ENCODE measurements around the gene PIH1D1. TPM values are rescaled to one million over a fixed set of nuclear protein-coding genes. Genes with fewer than 3 reads are reported as not detected.
"Not testable (repeated sequence)": the region's sequence is repeated elsewhere in the genome, so short reads cannot be mapped to it uniquely, and the experiment has no call there.

The PIH1D1 gene
- total and polyA plus RNA-seq, 7 experiments from 2014 or later: 62.7 to 183 (median 147) TPM

- ChIA-PET POLR2A (interaction anchor here (0.8 to 15.5 kb wide), 4 partner anchors 18 to 73 kb away, joined by 3 to 226 read pairs (median 3); partner anchors contain the start of gene FLT3LG), CTCF (interaction anchor here (1.4 to 12.2 kb wide), 2 partner anchors 24 to 56 kb away, joined by 3 to 83 read pairs; partner anchors contain the start of gene FLT3LG)
- H3K9me3 ChIP-seq (ENCODE audit: control insufficient read depth in 2 of 3, low read length in 3 of 3): no peaks in the 10 kb centered on the region
- Mint-ChIP-seq H3K9me3 (no peaks in the 10 kb centered on the region), H3K4me1 (peaks cover 38 to 60% (median 44%) of the 10 kb centered on the region in 7 donors), H3K27ac (peak overlapping the region in 4 of 9 donors; percentile 20 to 97 (median 66)), H3K36me3 (peaks cover 8 to 36% (median 12%) of the 10 kb centered on the region in 5 donors), H3K27me3 (peaks cover 0 to 10% (median 0%) of the 10 kb centered on the region in 5 donors), H3K4me3 (peak overlapping the region in 1 of 10 donors; percentile 100)
- H3K27me3 ChIP-seq (ENCODE audit: control insufficient read depth in 2 of 2, insufficient read depth in 2 of 2, low read length in 2 of 2): no peaks in the 10 kb centered on the region
- H3K27ac ChIP-seq (ENCODE audit: low read depth, low read length): no peak overlapping the region
- H3K4me3 ChIP-seq (ENCODE audit: low read length): no peak overlapping the region
- peaks cover 13 to 20% of the 10 kb centered on the region in 2 donors for H3K4me1 ChIP-seq (ENCODE audit: control insufficient read depth in 2 of 2, insufficient read depth in 2 of 2, low read length in 2 of 2)
- intact Hi-C loops (cut with micrococcal nuclease): loop anchor here in 1 of 2 donors (10.0 kb wide), 2 partner anchors 223 to 303 kb away; no protein-coding TSS in a partner anchor
- ATAC-seq: no peak
- DNase-seq: no peak
- peaks cover 0 to 40% (median 4%) of the 10 kb centered on the region in 3 experiments for H3K36me3 ChIP-seq (ENCODE audit: control insufficient read depth in 2 of 3, insufficient read depth in 3 of 3, low read length in 3 of 3)
These were observed 3.9 kb downstream of the PIH1D1 start for GRCh38 chr19:49447485-49448431.

GRCh38 chr19:49445997-49446396 lies 5.6 kb downstream of the PIH1D1 start:
- Histone ChIP-seq H3K36me3 (ENCODE audit: control insufficient read depth in 2 of 3, insufficient read depth in 3 of 3, low read length in 3 of 3) (peaks cover 0 to 37% (median 4%) of the 10 kb centered on the region in 3 experiments), H3K4me3 (ENCODE audit: low read length) (no peak overlapping the region), H3K27me3 (ENCODE audit: control insufficient read depth in 2 of 2, insufficient read depth in 2 of 2, low read length in 2 of 2) (peaks cover 7 to 9% of the 10 kb centered on the region in 2 donors), H3K4me1 (ENCODE audit: control insufficient read depth in 2 of 2, insufficient read depth in 2 of 2, low read length in 2 of 2) (peaks cover 21 to 22% of the 10 kb centered on the region in 2 donors), H3K9me3 (ENCODE audit: control insufficient read depth in 2 of 3, low read length in 3 of 3) (no peaks in the 10 kb centered on the region), H3K27ac (ENCODE audit: low read depth, low read length) (no peak overlapping the region)
- ChIA-PET CTCF (interaction anchor here (0.6 to 3.2 kb wide), 8 partner anchors 24 to 69 kb away, joined by 3 to 24 read pairs (median 4); no protein-coding TSS in a partner anchor), POLR2A (interaction anchor here (0.8 to 15.5 kb wide), 2 partner anchors 10 to 25 kb away, joined by 4 to 226 read pairs; partner anchors contain the start of gene FLT3LG)
- Mint-ChIP-seq H3K36me3 (peaks cover 4 to 31% (median 7%) of the 10 kb centered on the region in 5 donors), H3K4me3 (no peak overlapping the region), H3K27ac (peak overlapping the region in 4 of 9 donors; percentile 41 to 82 (median 72)), H3K9me3 (peaks cover 0 to 2% (median 0%) of the 10 kb centered on the region in 11 donors), H3K4me1 (peaks cover 40 to 64% (median 46%) of the 10 kb centered on the region in 7 donors), H3K27me3 (peaks cover 11 to 24% (median 14%) of the 10 kb centered on the region in 5 donors)
- intact Hi-C loops (cut with micrococcal nuclease): loop anchor here in 1 of 2 donors (10.0 kb wide), 2 partner anchors 221 to 301 kb away; no protein-coding TSS in a partner anchor
- DNase-seq: no peak
- ATAC-seq: no peak

- ChIA-PET POLR2A (interaction anchor here (0.6 to 1.3 kb wide), 8 partner anchors 25 to 1670 kb away, joined by 3 to 9 read pairs (median 4); no protein-coding TSS in a partner anchor), CTCF (interaction anchor here (0.6 to 3.2 kb wide), 12 partner anchors 12 to 230 kb away, joined by 3 to 24 read pairs (median 4); no protein-coding TSS in a partner anchor)
- not testable (repeated sequence) for ATAC-seq; H3K27ac ChIP-seq (ENCODE audit: low read depth, low read length); H3K9me3 Mint-ChIP-seq; DNase-seq; H3K4me3 ChIP-seq (ENCODE audit: low read length); H3K9me3 ChIP-seq (ENCODE audit: control insufficient read depth in 2 of 3, low read length in 3 of 3)
- H3K27me3 ChIP-seq (ENCODE audit: control insufficient read depth in 2 of 2, insufficient read depth in 2 of 2, low read length in 2 of 2): peaks cover 20 to 26% of the 10 kb centered on the region in 2 donors
- intact Hi-C loops (cut with micrococcal nuclease): loop anchor here (5.0 to 10.0 kb wide), 3 partner anchors 37 to 299 kb away; no protein-coding TSS in a partner anchor
- H3K4me1 ChIP-seq (ENCODE audit: control insufficient read depth in 2 of 2, insufficient read depth in 2 of 2, low read length in 2 of 2): peaks cover 12 to 15% of the 10 kb centered on the region in 2 donors
- H3K36me3 ChIP-seq (ENCODE audit: control insufficient read depth in 2 of 3, insufficient read depth in 3 of 3, low read length in 3 of 3): peaks cover 0 to 34% (median 4%) of the 10 kb centered on the region in 3 experiments
- H3K27me3 Mint-ChIP-seq: peaks cover 29 to 42% (median 32%) of the 10 kb centered on the region in 5 donors
- peak overlapping the region; percentile 50 to 88 (median 83) for H3K4me3 Mint-ChIP-seq
- H3K36me3 Mint-ChIP-seq: peaks cover 4 to 20% (median 11%) of the 10 kb centered on the region in 5 donors
- peak overlapping the region in 7 of 9 donors; percentile 71 to 91 (median 86) for H3K27ac Mint-ChIP-seq
- peaks cover 36 to 60% (median 42%) of the 10 kb centered on the region in 7 donors for H3K4me1 Mint-ChIP-seq
These were observed 7.4 kb downstream of the PIH1D1 start for GRCh38 chr19:49444100-49444700.

GRCh38 chr19:49443366-49444099 lies 8.1 kb downstream of the PIH1D1 start:
- Mint-ChIP-seq H3K27me3 (peaks cover 36 to 48% (median 39%) of the 10 kb centered on the region in 5 donors), H3K4me3 (peak overlapping the region; percentile 75 to 88 (median 83)), H3K36me3 (peaks cover 2 to 15% (median 9%) of the 10 kb centered on the region in 5 donors), H3K4me1 (peaks cover 29 to 54% (median 37%) of the 10 kb centered on the region in 7 donors), H3K9me3 (peaks cover 0 to 2% (median 0%) of the 10 kb centered on the region in 11 donors), H3K27ac (peak overlapping the region; percentile 59 to 91 (median 83))
- peak; percentile 96 for ATAC-seq
- peaks cover 0 to 27% (median 4%) of the 10 kb centered on the region in 3 experiments for H3K36me3 ChIP-seq (ENCODE audit: control insufficient read depth in 2 of 3, insufficient read depth in 3 of 3, low read length in 3 of 3)
- H3K27me3 ChIP-seq (ENCODE audit: control insufficient read depth in 2 of 2, insufficient read depth in 2 of 2, low read length in 2 of 2): peaks cover 23 to 32% of the 10 kb centered on the region in 2 donors
- DNase-seq: peak; percentile 90 to 98 (median 95)
- ChIA-PET POLR2A (interaction anchor here (0.6 to 1.2 kb wide), 5 partner anchors 27 to 1671 kb away, joined by 3 to 6 read pairs (median 3); no protein-coding TSS in a partner anchor), CTCF (interaction anchor here (0.6 to 4.2 kb wide), 8 partner anchors 26 to 230 kb away, joined by 3 to 28 read pairs (median 6); no protein-coding TSS in a partner anchor)
- intact Hi-C loops (cut with micrococcal nuclease): loop anchor here (1.0 to 10.0 kb wide), 22 partner anchors 8 to 358 kb away; partner anchors contain the start of genes CD37 (in 2 of the 2), DKKL1 (in 2 of the 2), PTH2 (in 2 of the 2) and ALDH16A1 (in 1 of the 2)
- peak overlapping the region; percentile 51 for H3K27ac ChIP-seq (ENCODE audit: low read depth, low read length)
- peaks cover 12 to 15% of the 10 kb centered on the region in 2 donors for H3K4me1 ChIP-seq (ENCODE audit: control insufficient read depth in 2 of 2, insufficient read depth in 2 of 2, low read length in 2 of 2)
- peak overlapping the region; percentile 57 for H3K4me3 ChIP-seq (ENCODE audit: low read length)
- no peaks in the 10 kb centered on the region for H3K9me3 ChIP-seq (ENCODE audit: control insufficient read depth in 2 of 3, low read length in 3 of 3)

- Mint-ChIP-seq H3K9me3 (peaks cover 0 to 2% (median 0%) of the 10 kb centered on the region in 11 donors), H3K4me1 (peaks cover 23 to 49% (median 32%) of the 10 kb centered on the region in 7 donors), H3K27ac (peak overlapping the region in 7 of 9 donors; percentile 51 to 91 (median 83)), H3K36me3 (peaks cover 0 to 10% (median 5%) of the 10 kb centered on the region in 5 donors), H3K4me3 (peak overlapping the region; percentile 75 to 88 (median 83)), H3K27me3 (peaks cover 42 to 55% (median 45%) of the 10 kb centered on the region in 5 donors)
- intact Hi-C loops (cut with micrococcal nuclease): loop anchor here (1.0 to 10.0 kb wide), 22 partner anchors 8 to 358 kb away; partner anchors contain the start of genes CD37 (in 2 of the 2), DKKL1 (in 2 of the 2), PTH2 (in 2 of the 2) and ALDH16A1 (in 1 of the 2)
- Histone ChIP-seq H3K27me3 (ENCODE audit: control insufficient read depth in 2 of 2, insufficient read depth in 2 of 2, low read length in 2 of 2) (peaks cover 28 to 39% of the 10 kb centered on the region in 2 donors), H3K36me3 (ENCODE audit: control insufficient read depth in 2 of 3, insufficient read depth in 3 of 3, low read length in 3 of 3) (peaks cover 0 to 21% (median 4%) of the 10 kb centered on the region in 3 experiments), H3K27ac (ENCODE audit: low read depth, low read length) (no peak overlapping the region), H3K9me3 (ENCODE audit: control insufficient read depth in 2 of 3, low read length in 3 of 3) (no peaks in the 10 kb centered on the region), H3K4me1 (ENCODE audit: control insufficient read depth in 2 of 2, insufficient read depth in 2 of 2, low read length in 2 of 2) (peaks cover 12 to 15% of the 10 kb centered on the region in 2 donors), H3K4me3 (ENCODE audit: low read length) (peak overlapping the region; percentile 57)
- ChIA-PET CTCF (interaction anchor here (0.6 to 4.2 kb wide), 5 partner anchors 25 to 141 kb away, joined by 3 to 28 read pairs (median 5); no protein-coding TSS in a partner anchor), POLR2A (interaction anchor here (1.1 kb wide), 1 partner anchor 47 kb away, joined by 3 read pairs; no protein-coding TSS in a partner anchor)
- ATAC-seq (peak; percentile 22), DNase-seq (peak in 2 of 9 donors; percentile 58 to 81)
These were observed 8.7 kb downstream of the PIH1D1 start for GRCh38 chr19:49442771-49443365.
